GM19463 (cell line): ENCODE measurements around the gene FMNL3.
A peak's percentile ranks its signal among the peaks of the same experiment; 100 is the strongest.

Experiments used
- ATAC-seq: cut with Tn5 transposase; IDR thresholded peaks from one replicate; pipeline ENCODE4 v1.9.1; 2021; ENCODE audit warnings: mild to moderate bottlenecking, moderate library complexity; ENCODE audit not compliant: unreplicated experiment

Gene FMNL3

GRCh38 chr12:49635656-49636055 lies 71.5 kb downstream of the FMNL3 start:
- ATAC-seq, result no peak

- ATAC-seq, result no peak
Measured at GRCh38 chr12:49635036-49635435, 72.2 kb downstream of the FMNL3 start.

- no peak for ATAC-seq
Measured at GRCh38 chr12:49633703-49634345, 73.4 kb downstream of the FMNL3 start.

- ATAC-seq, result no peak
Measured at GRCh38 chr12:49632986-49633702, 74.1 kb downstream of the FMNL3 start.

- no peak for ATAC-seq
Measured at GRCh38 chr12:49632401-49632800, 74.8 kb downstream of the FMNL3 start.

GRCh38 chr12:49631336-49631907 lies 75.8 kb downstream of the FMNL3 start:
- ATAC-seq, result no peak

GRCh38 chr12:49627752-49628360 lies 79.3 kb downstream of the FMNL3 start:
- ATAC-seq, result no peak

- ATAC-seq, result no peak
Measured at GRCh38 chr12:49626836-49627235, 80.4 kb downstream of the FMNL3 start.

- ATAC-seq, result no peak
Measured at GRCh38 chr12:49626169-49626835, 80.9 kb downstream of the FMNL3 start.

- ATAC-seq, result no peak
Measured at GRCh38 chr12:49624921-49625577, 82.2 kb downstream of the FMNL3 start.

GRCh38 chr12:49623142-49623904 lies 83.9 kb downstream of the FMNL3 start, which contains the start of gene PRPF40B:
TSS of gene PRPF40B (plus strand) at chr12:49623561. CDS start at chr12:49623591, 30 bp downstream.
- peak; percentile 72 for ATAC-seq

- peak; percentile 18 for ATAC-seq
Measured at GRCh38 chr12:49622501-49623141, 84.6 kb downstream of the FMNL3 start.

GRCh38 chr12:49621651-49622500 lies 85.3 kb downstream of the FMNL3 start:
- no peak for ATAC-seq

GRCh38 chr12:49619286-49619685 lies 87.9 kb downstream of the FMNL3 start:
- ATAC-seq, result no peak

- ATAC-seq, result no peak
Measured at GRCh38 chr12:49618576-49618975, 88.6 kb downstream of the FMNL3 start.

GRCh38 chr12:49616533-49617219 lies 90.5 kb downstream of the FMNL3 start:
- no peak for ATAC-seq

- ATAC-seq, result no peak
Measured at GRCh38 chr12:49615725-49616124, 91.5 kb downstream of the FMNL3 start.

GRCh38 chr12:49612210-49612609 lies 95.0 kb downstream of the FMNL3 start:
- no peak for ATAC-seq
